Parietal lobe (tissue), 1 donor: ENCODE results near the gene KRT73. TPM values are rescaled to one million over a fixed set of nuclear protein-coding genes. Genes with fewer than 3 reads are reported as not detected.

Experiments used
- total RNA-seq: library from RNA; depleted of rRNA; stranded (reverse); fragments of >200 nt; gene quantifications from one replicate; pipeline ENCODE4 v1.2.3, GENCODE V29; 2014

Gene KRT73
- not detected for total RNA-seq

DNA sequence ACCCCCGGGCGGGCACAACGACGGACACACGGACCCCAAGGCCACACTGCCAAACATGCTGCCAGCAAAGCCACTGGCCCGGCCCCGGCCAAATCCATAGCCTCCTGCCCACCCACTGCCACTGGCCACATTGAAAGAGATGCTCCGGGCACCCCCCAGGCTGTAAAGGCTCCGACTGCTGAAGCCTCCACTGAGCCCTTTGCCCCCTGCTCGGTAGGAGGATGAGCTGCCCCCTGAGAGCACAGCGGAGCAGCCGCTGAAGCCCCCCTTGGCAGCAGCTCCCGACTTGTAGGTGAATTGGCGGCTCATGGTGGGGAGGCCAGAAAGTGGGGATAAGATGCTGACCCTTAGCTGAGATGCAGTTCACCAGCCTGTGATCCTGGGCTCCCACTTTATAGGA lies at the start of gene KRT73:
TSS of gene KRT73 (minus strand) at position 344 of the 400 bp plus-strand sequence. CDS start at position 309, 35 bp downstream.

DNA sequence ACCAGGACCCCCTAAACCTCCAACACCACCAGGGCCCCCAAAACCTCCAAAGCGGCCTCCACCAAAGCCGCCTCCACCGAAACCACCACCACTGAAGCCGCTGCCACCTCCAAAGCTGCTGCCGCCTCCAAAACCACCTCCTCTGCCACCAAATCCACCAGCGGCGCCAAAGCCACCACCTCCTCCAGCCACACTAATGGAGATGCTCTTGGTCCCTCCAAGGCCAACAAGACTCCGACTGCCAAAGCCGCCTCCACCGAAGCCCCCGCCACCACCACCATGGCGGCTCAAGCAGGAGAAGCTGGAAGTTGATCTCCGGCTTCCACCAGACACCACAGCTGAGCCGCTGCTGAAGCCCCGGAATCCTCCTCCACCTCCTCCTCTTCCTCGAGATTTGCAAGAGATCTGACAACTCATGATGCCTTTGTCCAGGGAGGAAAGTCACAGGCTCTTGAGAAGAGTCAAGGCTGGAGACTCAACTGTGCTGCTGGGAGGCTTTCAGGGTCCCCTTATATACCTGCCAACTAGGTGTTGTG lies 33.4 kb upstream of the KRT73 start, which contains the start of gene KRT2:
TSS of gene KRT2 (minus strand) at position 486 of the 536 bp plus-strand sequence. CDS start at position 417, 69 bp downstream.

DNA sequence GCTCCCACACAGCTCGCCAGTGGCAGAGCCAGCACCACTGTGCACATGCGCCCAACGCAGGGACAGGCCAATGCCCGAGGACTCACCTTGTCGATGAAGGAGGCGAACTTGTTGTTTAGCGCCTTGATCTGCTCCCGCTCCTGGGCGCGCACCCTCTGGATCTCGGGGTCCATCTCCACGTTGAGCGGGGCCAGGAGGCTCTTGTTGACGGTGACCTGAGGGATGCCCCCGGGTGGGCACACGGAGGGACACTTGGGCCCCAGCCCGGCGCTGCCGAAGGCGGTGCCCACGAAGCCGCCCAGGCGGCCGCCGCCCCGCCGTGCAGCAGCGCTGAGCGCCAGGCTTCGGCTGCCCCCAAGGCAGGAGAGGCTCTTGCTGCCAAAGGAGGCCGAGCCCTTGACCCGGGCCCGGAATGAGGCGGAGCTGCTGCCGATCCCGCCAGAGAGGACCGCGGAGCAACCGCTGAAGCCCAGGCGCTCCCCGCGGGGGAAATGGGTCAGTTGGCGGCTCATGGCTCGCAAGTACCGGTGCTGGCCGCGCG lies 17.3 kb downstream of the KRT73 start, which contains the start of gene KRT72:
TSS of gene KRT72 (minus strand) at position 523 of the 541 bp plus-strand sequence. CDS start at position 512, 11 bp downstream.

DNA sequence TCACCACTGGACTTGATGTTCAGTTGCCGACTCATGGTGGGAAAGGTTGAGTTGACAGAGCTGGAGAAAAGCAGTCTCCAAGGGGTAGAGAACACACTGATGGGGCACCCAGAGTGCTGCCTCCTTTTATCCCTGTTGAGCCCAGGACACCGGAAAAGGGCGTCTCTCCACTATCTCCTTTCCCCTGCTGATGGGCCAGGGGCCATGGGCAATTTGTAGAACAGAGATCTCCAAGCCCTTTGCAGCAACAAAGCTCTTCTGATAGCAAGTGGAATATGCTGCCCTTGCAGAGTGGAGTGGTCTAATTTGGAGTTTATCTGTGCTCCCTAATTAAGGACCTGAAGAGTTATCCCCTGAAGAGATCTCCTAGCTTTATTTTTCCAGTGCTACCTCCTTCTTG lies 44.6 kb downstream of the KRT73 start, which contains the start of gene KRT74:
TSS of gene KRT74 (minus strand) at position 101 of the 400 bp plus-strand sequence. CDS start at position 35, 66 bp downstream.

Other genes starting within 250 kb of the KRT73 start
- gene KRT84, start 232.9 kb downstream of the KRT73 start, total RNA-seq: not detected
- gene KRT82, start 212.2 kb downstream of the KRT73 start, total RNA-seq: not detected
- not detected for gene KRT75, start 184.2 kb downstream of the KRT73 start, total RNA-seq
- gene KRT6B, start 166.4 kb downstream of the KRT73 start, total RNA-seq: not detected
- gene KRT6C, start 144.8 kb downstream of the KRT73 start, total RNA-seq: not detected
- gene KRT6A, start 125.3 kb downstream of the KRT73 start, total RNA-seq: not detected
- gene KRT5, start 98.2 kb downstream of the KRT73 start, total RNA-seq: not detected
- not detected for gene KRT71, start 65.4 kb downstream of the KRT73 start, total RNA-seq
- gene KRT74, start 44.7 kb downstream of the KRT73 start, total RNA-seq: not detected
- gene KRT72, start 17.1 kb downstream of the KRT73 start, total RNA-seq: not detected
- not detected for gene KRT2, start 33.7 kb upstream of the KRT73 start, total RNA-seq
- 0.31 TPM for gene KRT1, start 61.8 kb upstream of the KRT73 start, total RNA-seq
- not detected for gene KRT77, start 85.0 kb upstream of the KRT73 start, total RNA-seq
- gene KRT76, start 158.8 kb upstream of the KRT73 start, total RNA-seq: not detected
- not detected for gene KRT3, start 177.6 kb upstream of the KRT73 start, total RNA-seq
- not detected for gene KRT4, start 195.6 kb upstream of the KRT73 start, total RNA-seq
- gene KRT79, start 215.8 kb upstream of the KRT73 start, total RNA-seq: not detected
- not detected for gene KRT78, start 230.4 kb upstream of the KRT73 start, total RNA-seq